ENCODE data around the gene PRSS38.

PRSS38 gene

DNA sequence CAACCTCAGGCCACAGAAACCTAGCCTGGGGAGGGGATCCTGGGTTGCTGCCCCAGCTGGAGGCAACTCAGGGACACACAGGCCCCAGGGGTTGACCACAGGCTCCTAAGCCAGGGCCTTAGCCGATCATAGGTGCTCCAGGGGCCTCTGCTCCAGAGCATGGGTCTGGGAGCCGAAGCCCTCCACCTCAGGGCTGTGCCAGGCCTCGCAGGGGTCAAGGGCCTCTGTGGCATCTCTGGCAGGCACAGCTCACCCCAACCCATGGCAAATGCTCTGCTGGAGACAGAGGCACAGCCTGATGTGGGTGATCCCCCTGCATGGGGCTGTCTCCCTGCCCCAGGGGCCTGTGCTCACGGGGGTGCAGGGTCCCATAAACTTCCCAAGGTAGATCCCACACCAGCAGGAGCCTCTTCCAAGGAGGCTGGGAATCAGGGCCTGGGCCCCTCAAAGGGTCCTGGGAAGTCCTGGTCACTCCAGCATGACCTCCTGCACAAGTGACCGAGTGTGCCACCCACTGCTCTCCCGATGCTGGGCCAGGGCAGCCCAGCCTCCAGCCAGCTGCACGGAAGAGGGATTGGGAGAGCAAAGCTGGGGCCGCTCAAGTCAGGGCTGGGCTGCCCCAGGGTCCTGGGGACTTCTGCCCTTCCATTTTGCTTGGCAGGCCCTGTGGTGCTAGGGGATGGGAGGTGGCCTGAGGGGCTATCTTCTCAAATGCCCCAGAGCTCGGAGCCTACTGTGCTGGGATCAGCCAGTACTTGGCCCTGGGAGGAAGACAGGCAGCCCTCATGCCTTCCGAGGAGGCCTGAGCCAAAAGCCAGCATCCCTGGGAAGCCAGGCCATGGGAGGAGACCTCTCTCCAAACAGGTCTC lies 22.2 kb upstream of the PRSS38 start:
- DNase-seq (ENCODE audit: low read depth in 3 of 3), result no peak

DNA sequence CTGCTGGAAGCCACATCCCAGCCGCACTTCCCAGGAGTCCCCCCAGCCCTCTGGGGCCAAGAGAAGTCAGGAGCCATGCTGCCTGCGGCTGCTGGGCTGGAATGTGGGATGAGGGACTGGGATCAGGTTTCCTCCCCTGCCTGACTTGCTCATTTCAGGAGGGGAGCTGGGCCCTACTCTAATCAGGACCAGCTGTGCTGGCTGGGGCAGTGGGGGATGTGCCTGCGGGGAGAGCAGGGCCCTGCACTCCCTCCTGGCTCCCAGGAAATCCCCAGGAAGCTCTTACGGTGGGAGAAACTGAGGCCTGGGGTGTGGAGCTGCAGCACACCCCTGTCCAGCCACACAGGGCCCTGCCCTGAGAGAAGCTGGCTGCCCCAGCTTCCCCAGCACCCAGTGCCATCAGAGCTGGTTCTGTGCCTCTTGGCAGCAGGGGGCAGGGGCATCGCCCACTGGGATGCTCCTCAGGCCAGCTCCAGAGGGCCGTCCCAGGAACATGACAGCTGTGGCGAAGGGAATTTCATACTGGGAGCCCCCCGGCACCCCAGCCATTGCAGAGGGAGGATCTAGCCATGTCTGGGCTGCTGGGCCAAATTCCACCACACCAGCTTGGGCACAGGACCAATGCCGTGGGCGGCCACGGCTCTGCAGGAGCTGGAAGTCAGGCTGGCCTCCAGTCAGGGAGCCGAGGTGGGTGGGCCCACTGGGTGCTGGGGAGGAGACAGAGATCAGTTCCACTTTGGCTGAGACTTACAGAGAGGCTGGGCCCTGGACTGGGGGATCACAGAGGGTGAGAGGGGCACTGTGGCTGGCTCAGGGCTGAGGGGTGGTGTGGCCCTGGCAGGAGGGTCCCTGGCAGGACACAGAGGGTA lies 21.3 kb upstream of the PRSS38 start:
- DNase-seq (ENCODE audit: low read depth in 3 of 3), result no peak

DNA sequence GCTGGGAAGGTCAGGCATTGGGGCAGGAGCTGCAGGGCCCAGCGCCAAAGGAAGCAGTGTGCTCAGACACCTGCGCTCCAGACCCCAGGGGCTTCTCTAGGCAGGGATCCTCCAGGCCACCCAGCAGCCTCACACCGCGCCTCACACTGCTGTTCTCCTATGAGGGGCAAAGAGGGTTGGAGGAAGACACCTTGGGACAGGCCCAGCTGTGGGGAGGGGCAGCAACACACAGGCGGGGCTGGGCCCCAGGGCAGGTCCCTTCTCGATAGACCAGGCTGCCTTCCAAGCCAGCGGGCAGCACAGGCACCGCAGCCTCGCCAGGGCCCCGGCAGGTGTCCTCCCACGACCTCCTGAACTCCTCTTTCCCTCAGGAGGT lies 20.7 kb upstream of the PRSS38 start:
- no peak for DNase-seq (ENCODE audit: low read depth in 3 of 3)

DNA sequence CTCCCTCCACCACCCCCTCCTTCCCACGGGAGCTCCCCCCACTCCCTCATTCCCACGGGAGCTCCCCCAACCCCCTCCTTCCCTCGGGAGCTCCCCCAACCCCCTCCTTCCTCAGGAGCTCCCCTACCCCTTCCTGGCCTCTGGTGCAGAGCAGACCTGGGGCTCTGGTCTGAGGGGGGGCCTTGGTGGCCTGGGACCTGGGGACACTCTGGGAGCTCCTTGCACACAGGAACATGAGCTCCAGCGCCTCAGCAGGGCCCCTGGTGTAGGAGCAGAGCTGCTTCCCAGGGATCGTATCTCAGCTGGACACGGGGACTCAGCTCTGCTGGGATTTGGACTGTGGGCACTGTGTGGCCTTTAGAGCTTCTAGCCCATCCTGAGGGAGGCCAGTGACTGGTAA lies 19.7 kb upstream of the PRSS38 start:
- no peak for DNase-seq (ENCODE audit: low read depth in 3 of 3)

DNA sequence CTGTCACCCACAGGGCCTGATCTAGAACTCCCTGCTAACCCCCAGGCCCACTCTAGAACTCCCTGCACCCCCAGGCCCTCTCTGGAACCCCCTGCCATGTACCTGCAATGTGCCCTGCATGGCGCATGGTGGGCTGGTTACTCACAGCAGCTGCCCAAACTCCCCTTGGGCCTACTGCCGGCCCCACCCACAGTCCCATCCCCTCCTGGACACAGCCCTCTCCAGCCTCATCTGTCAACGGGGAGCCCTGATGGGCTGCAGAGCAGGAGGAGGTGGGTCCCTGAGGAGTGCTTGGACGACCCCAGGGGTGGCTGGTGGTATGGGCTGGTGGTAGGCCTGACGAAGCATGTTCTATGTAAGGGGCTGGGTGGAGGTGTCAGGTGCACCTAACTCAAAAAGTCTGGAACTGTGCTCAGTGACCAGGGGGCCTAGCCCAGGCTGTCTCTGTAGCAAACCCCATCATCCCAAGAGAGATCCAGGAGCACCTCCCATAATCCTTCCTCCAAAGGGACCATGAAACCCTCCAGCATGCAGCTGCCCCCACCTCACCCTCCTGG lies 19.0 kb upstream of the PRSS38 start:
- DNase-seq (ENCODE audit: low read depth in 3 of 3), result no peak

DNA sequence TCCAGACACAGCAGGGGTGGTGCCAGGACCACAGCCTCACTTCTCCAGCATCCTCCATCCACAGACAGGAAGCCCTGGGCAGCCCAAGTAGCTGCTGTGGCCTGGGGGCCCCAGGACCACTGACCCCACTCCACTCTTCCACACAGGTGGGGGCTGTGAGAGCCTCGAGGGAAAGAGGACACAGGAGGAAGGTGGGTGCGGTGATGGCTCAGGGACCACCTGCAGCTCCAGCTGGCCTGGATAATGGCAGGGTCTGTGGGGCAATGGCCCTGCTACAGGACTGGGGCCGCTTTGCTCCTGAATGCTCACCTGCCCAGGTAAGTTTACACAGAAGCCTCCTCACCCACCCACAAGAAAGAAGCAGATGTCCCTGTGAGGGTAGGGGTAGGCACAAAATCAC lies 18.3 kb upstream of the PRSS38 start:
- no peak for DNase-seq (ENCODE audit: low read depth in 3 of 3)

DNA sequence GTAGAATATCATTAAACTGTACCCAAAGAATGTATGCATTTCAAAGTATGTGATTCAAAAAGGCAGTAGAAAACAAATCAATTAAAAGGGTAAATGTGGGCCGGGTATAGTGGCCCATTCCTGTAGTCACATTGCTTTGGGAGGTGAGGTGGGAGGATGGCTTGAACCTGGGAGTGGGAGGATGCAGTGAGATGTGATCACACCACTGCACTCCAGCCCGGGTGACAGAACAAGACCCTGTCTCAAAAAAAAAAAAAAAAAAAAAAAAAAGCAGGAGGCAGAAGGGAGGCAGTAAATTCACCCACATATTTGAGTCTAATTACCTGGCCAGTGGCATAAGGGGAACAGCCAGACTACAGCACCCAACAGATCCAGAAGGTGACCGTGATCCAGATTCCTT lies 17.9 kb upstream of the PRSS38 start:
- DNase-seq (ENCODE audit: low read depth in 3 of 3), result no peak

DNA sequence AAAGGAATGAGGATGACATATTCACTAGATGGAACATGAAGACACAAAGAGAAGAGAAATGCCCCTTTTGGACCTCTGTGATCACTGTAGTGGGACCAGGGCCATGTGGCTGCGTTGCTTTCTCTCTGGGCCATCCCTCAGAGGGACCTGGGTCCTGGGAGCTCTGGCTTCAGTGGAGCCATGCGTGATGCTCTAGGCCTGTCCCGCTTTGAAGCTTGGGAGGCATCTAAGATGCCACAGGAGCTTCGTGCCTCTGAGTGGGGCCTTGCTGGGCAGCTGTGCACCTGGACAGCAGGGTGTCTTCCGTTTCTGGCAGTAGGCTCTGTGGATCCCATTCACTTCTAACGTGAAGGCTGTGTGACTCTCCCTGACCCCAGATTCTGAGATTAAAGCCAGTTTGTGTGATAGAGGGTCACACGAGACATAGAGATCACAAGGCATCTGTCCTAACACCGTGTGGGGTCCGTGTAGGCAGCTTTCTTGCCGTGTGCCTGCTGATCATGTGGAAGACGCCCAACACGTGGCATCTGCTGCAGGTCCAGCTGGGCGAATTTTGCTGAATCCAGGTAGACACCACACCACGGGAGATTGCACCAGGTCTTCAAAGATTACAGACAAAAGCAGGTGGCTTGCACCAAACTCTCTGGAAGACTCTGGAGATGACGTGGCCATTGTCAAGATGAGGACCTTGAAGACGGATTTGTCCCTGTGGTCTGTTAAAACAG lies 17.2 kb upstream of the PRSS38 start:
- DNase-seq (ENCODE audit: low read depth in 3 of 3), result no peak

DNA sequence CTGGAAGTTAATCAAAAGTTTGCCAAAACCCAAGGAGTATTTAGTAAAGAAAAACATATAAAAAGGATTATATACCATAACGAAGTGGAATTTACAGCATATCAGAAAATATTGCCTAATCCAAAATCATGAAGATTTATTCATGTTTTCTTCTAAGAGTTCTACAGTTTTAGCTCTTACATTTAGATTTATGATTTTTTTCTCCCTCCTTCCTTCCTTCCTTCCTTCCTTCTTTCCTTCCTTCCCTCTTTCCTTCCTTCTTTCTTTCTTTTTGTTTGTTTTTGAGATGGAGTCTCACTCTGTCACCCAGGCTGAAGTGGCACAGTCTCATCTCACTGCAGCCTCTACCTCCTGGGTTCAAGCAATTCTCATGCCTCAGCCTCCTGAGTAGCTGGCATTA lies 15.7 kb upstream of the PRSS38 start:
- DNase-seq (ENCODE audit: low read depth in 3 of 3), result no peak

DNA sequence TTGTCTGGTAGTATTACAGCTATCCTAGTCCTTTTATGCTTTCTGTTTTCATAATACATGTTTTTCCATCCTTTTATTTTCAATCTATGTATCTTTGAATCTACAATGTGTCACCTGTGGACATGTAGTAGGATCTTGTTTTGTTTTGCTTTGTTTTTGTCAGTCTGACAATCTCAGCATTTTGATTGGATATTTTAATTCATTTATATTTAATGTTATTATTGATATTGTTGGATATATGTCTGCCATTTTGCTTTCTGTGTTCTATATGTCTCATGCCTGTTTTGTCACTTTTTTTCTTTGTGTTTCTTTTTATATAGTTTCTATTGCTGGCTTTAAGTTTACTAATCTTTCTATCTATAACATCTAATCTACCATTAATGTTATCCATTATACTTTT lies 11.5 kb upstream of the PRSS38 start:
- no peak for DNase-seq (ENCODE audit: low read depth in 3 of 3)

DNA sequence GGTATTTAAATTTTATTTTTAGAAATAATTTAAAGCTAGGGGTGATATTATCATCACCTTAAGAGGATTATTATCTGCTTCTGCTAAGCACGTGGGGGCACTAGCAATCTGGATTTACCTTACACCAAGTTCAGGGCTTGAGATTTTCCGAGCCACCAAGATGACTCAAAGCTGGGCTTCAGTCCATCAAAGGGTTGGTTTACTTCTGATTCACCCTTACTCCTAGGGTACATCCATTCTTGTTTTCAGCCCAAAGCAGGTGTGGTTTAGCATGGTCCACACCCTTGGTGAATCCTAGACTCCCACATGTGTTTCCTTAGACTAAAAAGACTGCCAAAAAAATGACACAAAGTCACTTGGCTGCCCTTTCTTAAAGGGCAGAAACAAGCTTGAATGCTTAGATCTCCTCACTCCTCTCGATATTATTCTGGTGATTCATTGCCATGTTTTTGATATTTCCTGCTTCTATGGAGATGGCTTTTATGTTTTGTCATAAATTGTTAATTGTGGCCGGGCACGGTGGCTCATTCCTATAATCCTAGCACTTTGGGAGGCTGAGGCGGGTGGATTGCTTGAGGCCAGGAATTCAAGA lies 9.8 kb upstream of the PRSS38 start:
- no peak for DNase-seq (ENCODE audit: low read depth in 3 of 3)

DNA sequence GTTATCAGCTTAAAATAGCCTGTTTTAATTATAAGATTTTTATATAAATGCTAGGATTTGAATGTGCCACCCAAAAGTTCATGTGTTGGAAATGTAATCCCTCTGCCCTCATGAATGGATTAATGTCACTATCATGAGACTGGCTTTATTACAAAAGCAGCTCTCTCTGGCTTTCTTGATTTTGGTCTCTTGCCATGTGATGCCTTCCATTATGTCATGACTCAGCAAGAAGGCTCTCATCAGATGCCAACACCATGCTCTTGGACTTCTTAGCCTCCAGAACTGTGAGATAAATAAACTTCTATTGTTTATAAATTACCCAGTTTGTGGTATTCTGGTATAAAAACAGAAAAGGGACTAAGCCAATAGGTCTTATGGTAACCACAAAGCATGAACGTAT lies 6.9 kb upstream of the PRSS38 start:
- DNase-seq (ENCODE audit: low read depth in 3 of 3), result no peak

DNA sequence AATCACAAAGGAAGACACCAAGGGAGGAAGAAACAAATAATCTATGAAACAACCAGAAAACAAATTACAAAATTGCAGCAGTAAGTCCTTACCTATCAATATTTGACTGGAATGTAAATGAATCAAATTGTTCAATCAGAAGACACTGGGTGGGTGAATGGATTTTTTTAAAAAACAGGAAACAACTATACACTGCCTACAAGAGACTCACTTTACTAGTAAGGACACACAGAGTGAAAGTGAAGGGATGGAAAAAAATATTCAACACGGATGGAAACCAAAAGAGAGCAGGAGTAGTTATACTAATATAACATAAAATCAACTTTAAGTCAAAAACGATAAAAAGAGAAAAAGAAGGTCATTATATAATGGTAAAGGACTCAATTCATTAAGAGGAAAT lies 6.4 kb upstream of the PRSS38 start:
- DNase-seq (ENCODE audit: low read depth in 3 of 3), result no peak

DNA sequence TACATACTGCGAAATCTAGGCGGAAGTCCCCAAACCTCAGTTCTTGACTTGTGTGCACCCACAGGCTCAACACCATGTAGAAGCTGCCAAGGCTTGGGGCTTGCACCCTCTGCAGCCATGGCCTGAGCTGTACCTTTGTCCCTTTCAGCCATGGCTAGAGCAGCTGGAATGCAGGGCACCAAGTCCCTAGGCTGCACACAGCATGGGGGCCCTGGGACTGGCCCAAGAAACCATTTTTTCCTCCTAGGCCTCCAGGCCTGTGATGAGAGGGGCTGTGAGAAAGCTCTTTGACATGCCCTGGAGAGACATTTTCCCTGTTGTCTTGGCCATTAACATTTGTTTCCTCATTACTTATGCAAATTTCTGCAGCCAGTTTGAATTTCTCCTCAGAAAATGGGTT lies 1.5 kb upstream of the PRSS38 start:
- DNase-seq (ENCODE audit: low read depth in 3 of 3), result no peak

DNA sequence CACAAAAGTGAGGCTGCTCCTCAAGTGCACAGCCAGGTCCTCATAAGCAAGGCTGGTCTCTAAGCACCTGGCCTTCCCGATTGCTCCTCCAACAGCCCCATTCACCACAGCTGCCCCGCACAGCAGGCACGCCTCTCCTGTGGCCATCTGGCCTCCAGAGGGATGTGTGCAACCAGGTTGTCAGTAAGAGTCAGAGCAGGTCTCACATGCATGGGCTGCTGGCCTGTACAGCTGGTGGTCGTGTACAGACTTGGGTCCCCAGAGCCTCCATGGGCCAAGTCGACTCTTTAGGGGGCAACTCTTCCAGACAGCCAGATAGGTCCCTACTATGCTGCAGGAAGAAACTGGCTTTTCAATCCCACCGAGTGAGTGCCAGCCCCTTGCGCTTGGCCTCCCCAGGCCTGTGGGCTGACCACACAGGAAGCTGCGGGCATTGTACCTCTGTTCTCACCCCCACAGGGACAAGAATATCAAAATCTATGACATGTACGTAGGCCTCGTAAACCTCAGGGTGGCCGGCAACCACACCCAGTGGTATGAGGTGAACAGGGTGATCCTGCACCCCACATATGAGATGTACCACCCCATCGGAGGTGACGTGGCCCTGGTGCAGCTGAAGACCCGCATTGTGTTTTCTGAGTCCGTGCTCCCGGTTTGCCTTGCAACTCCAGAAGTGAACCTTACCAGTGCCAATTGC lies 1.4 kb downstream of the PRSS38 start:
- no peak for DNase-seq (ENCODE audit: low read depth in 3 of 3)

DNA sequence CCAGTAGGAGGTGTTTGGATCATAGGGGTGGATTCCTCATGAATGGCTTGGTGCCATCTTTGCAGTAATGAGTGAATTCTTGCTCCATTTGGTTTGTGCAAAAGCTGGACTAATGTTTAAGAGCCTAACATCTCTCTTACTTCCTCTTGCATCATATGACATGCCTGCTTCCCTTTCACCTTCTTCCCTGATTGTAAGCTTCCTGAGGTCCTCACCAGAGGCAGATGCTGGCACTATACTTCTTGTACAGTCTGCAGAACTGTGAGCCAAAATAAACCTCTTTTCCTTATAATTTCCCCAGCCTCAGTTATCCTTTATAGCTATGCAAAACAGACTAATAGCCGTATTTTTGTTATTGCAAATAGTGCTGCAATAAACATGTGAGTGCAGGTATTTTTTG lies 8.1 kb downstream of the PRSS38 start:
- DNase-seq (ENCODE audit: low read depth in 3 of 3), result no peak

DNA sequence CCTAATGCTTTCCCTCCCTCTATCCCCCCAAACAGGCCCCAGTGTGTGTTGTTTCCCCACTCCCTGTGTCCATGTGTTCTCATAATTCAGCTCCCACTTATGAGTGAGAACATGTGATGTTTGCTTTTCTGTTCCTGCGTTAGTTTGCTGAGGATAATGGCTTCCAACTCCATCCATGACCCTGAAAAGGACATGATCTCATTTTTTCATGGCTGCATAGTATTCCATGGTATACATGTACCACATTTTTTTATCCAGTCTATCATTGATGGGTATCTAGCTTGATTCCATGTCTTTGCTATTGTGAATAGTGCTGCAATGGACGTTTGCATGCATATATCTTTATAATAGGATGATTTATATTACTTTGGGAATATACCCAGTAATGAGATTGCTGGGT lies 8.7 kb downstream of the PRSS38 start:
- no peak for DNase-seq (ENCODE audit: low read depth in 3 of 3)

DNA sequence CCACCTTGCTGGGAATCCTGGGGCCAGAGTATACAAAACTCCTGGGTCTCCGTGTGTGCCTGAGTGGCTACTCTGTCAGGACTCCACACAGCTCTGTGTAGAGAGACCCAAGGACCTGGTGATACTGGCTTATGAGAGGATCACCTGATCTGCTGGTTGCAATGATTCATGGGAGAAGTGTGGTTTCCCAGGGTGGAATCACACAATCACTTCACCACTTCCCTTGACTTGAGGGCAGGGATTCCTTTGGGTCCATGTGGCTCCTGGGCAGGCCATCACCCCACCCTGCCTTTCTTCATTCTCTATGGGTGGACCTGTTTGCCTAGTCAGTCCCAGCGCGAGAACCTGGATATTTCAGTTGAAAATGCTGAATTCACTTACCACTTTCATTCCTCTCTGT lies 13.3 kb downstream of the PRSS38 start:
- no peak for DNase-seq (ENCODE audit: low read depth in 3 of 3)

DNA sequence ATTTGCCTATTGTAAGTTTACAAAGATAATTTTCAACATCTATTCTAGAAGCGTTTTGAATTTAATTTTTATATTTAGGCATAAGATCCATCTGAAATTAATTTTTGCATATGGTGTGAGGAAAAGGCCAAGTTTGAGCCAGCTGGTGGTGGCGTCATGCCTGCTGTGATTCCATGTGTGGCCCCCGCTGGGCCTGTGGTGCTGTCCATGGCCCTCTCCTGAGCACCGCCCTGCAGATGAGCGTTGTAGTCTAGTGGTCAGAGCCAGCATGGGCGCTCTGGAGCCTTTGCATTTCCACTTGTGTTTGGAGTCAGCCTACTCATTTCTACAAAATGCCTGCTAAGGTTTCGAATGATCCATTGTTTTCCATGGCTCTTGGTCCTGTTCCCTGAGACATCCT lies 22.7 kb downstream of the PRSS38 start:
- no peak for DNase-seq (ENCODE audit: low read depth in 3 of 3)

DNA sequence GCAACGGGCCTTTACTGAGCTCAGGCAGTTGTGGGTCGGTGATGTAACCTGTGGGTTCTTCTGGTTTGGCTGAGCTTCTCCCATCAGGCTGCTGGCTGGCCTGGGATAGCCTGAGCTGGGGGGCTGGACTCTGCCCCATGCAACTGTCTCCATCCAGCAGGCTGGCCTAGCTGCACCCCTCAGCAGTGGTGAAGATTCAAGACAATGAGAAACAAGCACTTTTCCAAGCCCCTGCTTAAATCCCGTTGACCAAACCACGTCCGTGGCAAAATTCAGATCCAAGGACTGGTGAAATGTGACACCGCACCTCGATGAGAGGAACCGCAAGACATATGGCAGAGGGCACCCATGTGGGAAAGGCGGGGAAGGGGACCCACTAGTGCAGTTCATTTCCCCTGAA lies 25.6 kb downstream of the PRSS38 start:
- no peak for DNase-seq (ENCODE audit: low read depth in 3 of 3)

All from stimulated activated CD4-positive, alpha-beta T cell treated with anti-CD3 and anti-CD28 coated beads, TNF-alpha, amount 100 ng/mL, for 48 hours (primary cell).